GM19324 (cell line): ENCODE measurements around the gene IL19.
A peak's percentile ranks its signal among the peaks of the same experiment; 100 is the strongest.

Source experiments
- ATAC-seq: cut with Tn5 transposase; IDR thresholded peaks from one replicate; pipeline ENCODE4 v1.9.1; 2021; ENCODE audit warnings: mild to moderate bottlenecking, moderate library complexity; ENCODE audit not compliant: unreplicated experiment, low FRiP score

Gene IL19

GRCh38 chr1:206797534-206798383, 27.2 kb downstream of the IL19 start:
- no peak for ATAC-seq

DNA sequence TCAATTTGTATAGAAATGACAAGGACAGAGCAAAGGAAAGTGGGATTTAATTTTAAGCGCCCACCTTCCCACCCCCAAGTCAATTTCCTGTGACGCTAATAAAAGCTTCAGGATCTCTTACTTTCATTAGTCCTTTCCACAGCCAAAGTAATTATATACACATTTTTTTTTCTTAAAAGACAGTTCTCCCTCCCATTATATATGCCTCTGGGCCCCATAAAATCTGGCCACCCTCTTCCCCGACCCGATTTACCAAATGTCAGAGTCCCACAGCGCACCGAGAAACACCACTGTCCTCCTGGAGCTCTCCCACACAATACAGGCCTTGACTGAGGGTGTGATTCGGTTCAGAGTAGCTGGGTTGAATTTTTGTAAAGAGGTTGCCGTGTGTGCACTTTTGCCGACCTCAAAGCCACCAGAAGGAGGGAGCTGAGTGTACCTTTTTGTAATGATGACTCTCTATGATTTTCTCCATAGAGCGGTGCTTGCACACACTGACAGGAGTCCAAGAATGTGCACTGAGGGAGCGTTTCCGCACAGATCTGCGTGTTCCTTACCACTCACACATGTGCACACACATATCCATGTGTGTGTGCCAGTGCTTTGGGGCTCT, 27.9 kb downstream of the IL19 start:
- no peak for ATAC-seq

DNA sequence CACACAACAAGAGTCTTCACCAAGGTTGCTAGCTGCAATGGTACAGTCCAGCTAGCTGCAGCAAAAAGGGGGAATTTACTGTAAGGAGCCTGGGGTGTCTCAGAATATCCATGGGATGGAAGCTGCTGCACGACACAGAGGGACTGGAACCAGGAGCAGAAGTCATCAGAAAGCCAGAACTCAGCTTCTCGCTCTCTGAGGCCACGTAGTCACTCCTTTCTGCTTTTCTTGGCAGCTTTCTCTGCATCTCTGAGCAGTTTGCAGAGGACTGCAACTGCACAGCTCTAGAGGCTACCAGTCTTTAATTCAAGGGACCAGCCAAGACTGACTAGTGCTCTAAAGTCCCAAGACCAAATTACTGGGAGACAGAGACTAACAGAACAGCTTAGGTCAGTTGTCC, 28.7 kb downstream of the IL19 start:
- no peak for ATAC-seq

DNA sequence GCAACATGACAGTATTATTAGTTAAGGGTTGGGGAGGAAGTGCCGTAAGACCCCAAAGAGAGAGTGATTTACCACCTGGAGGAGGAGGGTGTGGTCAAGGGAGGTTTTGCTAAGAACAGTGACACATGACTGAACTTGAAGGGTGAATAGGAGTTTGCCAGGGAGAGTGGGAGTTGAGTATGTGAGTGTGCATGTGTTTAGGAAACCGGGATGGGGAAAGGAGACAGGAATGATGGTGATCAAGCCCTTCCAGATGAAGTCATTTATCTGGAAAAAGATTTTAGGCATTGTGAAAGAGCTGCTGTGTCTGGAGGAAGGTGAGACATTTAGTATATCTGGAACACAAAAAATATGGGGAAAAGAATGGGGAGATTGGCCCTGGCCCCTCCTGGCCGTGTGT, 29.8 kb downstream of the IL19 start:
- ATAC-seq: no peak

- ATAC-seq: no peak
Observed at GRCh38 chr1:206800891-206801290, 30.3 kb downstream of the IL19 start.

DNA sequence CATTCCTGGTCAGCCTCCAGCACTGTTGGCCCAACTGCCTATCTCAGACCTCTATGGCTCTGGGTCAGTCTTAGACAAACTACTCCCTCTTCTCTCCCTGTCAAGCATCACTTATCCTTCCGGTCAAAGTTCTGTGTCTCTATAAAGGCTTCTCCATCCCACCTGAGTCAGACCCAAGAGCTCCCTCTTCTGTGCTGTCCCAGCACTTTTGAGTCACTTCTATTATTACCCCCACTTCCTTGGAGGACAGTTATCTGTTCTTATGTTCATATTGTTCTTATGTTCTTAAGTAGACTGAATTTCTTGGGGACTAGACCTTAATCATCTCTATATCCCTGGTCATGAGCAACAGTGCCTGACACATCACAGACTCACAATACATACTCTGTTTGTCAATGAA, 30.9 kb downstream of the IL19 start:
- no peak for ATAC-seq

GRCh38 chr1:206802401-206802800, 31.8 kb downstream of the IL19 start:
- ATAC-seq: no peak

- ATAC-seq: peak; percentile 86
Observed at GRCh38 chr1:206803221-206803730, 32.7 kb downstream of the IL19 start.

DNA sequence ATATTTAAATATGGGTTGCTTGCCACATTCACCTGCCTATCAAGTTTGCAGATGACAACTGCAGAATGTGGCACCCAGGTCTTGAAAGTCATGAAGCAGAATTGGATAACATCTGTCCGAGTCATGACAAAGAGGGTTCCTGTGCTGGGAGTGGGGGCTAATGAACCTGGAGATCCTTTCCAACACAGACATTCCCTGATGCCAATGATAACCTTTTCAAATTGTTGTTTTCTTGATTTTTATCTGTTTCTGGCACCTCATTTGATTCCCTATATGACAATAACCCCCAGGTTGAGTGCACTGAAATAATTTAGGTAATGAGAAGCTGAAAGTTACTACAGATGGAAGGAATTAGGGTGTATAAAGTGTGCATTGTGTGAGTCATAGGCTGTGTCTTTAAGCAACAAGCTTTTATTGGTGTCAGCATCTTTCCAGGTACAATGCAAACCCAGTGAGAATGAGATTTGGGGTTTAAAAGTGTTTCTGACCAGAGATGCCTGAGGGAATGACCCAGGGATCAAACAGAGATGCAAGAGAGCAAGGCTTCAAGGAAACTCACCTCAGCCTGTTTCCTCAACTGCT, 33.7 kb downstream of the IL19 start:
- ATAC-seq: no peak

DNA sequence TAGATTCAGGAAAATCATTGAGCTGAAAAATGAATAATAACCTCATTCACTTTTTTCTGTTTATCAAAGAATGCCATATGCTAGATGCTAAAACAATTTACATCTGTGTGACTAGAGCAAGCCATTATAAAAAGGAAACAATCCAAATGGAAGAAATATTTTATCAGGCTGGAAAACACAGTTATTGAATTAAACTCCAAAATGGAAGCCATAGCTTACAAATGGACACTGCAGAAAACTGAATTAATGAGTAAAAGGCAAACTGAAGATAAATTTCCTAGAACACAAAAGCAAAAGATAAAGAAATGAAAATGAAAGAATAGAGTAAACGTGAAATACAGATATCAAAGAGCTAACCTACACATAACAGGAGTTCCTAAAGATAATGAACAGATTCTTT, 34.8 kb downstream of the IL19 start:
- ATAC-seq: no peak

DNA sequence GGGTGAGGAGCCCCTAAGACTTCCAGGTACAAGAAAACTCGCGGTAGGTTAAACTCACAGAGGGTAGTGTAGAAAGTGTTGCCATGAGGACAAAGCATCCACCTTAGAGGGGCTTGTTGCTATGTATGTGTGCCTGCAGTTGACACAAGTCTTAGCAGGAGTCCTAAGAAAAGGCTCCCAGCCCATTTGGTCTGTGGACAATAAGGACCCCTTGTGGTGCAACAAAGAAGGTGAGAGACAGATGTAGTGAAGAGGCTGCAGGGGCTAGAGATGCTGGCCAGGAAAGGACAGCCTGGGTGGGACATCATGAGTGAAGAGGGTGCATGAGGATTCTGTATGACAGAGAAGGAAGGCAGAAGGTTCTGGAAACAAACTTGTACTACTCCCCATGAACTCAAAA, 38.0 kb downstream of the IL19 start:
- no peak for ATAC-seq

- no peak for ATAC-seq
Observed at GRCh38 chr1:206809504-206810084, 39.0 kb downstream of the IL19 start.

- ATAC-seq: no peak
Observed at GRCh38 chr1:206812471-206812870, 41.9 kb downstream of the IL19 start.

DNA sequence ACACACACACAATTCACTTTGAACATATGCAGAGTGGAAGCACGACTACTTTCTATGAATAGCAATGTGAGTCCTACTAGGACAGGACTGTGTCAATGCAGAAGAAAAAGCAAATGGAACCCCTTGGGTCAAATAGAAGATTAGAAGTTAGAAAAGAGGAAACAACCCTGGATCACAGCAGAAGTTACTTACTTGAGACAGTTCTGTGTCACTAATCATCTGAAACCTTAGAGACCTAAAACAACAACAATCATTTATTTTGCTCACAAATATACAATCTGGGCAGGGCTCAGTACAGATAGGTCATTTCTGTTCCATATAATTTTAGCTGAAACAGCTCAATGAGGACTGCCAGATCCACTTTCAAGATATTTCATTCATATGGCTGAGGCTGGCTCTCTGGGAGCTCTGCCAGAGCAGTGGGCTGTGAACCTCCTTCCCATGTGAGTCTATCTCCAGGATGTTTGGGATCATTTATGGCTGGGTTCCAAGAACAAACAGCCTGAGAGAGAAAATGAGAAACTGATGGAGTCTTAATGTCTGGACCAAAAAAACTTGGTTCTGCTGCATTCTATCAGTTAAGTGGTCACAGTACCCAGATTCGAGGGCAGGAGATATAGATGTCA, 44.3 kb downstream of the IL19 start:
- no peak for ATAC-seq

DNA sequence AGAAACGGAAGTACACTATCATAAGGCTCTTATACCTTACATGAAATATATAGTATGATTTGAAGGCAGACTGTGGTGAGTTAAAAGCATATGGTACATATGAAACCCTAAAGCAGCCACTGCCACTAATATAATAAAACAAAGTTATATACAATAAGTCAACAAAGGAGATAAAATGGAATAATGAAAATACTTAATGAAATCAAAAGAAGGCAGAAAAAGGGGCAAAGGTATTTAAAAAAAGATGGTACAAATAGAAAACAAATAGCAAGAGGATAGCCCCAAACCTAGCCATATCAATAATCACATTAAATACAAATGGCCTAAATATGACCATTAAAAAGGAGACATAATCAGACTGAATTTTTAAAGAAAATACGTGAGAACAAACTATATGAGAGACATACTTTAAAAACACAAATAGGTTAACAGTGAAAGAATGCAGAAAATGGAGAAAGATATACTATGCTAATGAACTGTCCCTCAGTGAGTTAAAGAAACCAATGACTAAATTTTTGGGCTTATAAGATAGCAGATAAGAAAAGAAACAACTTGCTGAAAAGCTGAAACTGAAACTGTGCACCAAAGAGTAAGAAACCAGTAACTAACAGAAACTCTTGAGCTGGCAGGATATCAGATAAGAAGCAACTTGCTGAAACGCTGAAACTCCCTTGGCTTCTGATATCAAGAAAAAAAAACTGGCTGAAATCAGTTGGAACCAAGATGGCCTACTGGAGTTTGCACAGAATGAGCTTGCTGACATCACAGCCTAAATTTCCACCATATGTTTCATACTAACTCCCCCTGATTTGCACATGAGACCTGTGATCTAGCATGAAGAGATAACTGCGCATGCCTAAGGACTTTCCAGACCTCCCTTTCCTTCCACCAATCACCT, 46.1 kb downstream of the IL19 start:
- ATAC-seq: no peak

- ATAC-seq: no peak
Observed at GRCh38 chr1:206821493-206821892, 50.9 kb downstream of the IL19 start.

- no peak for ATAC-seq
Observed at GRCh38 chr1:206823727-206824126, 53.2 kb downstream of the IL19 start.

GRCh38 chr1:206824331-206824730, 53.8 kb downstream of the IL19 start:
- no peak for ATAC-seq

DNA sequence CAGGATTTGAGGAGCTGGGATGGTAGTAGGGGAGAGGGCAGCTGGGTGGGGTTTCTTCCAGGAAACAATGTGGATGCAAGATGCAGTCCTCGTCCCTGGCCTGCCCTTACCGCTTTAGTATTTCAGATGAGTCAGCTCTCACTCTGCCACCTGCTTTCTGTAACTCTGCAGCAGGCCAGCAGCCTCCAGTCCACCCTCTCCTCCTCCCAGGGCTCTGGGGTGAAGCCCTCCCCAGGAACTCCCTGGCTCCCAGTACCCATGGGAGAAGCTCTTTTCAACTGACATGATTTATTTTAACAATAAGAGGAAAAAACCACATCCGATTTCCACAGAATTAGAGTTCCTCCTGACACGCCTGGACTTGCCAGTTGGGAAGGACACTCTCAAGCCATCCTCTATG, 55.8 kb downstream of the IL19 start:
- ATAC-seq: no peak

- ATAC-seq: no peak
Observed at GRCh38 chr1:206828061-206828460, 57.5 kb downstream of the IL19 start.
